Thyroid gland (tissue), 4 donors: ENCODE measurements around the gene INHBA.

Experiments
- CTCF ChIP-seq, 6 experiments: fragments of 200-600 bp in 3 of 6; fragments of 450-650 bp in 3 of 6; sonication (generic) in 3 of 6; IDR thresholded peaks; one replicate each; pipeline ENCODE4 v1.5.1; 2016 to 2019; ENCODE audit warnings: antibody characterized with exemption in 6 of 6, mild to moderate bottlenecking in 2 of 6, inconsistent platforms in 1 of 6, moderate library complexity in 1 of 6
- POLR2A ChIP-seq, 2 donors: fragments of 450-650 bp; IDR thresholded peaks; one replicate each; pipeline ENCODE4 v1.6.1; 2017; ENCODE audit warnings: antibody characterized with exemption in 2 of 2, mild to moderate bottlenecking in 2 of 2, moderate library complexity in 1 of 2

GRCh38 chr7:41732843-41733306 is 30.0 kb upstream of the INHBA start:
- TF ChIP-seq CTCF (IDR thresholded peaks at IDR 0.05) (no peak), POLR2A (IDR thresholded peaks at IDR 0.05) (no peak)
